IPS-15b (cell line): ENCODE results near the gene PARP15.
"Not testable (repeated sequence)": the region's sequence is repeated elsewhere in the genome, so short reads cannot be mapped to it uniquely, and the experiment has no call there.

Experiments
- H3K27me3 ChIP-seq: one replicate; pipeline ENCODE4 v1.6.1; 2013; ENCODE audit warnings: low read length; ENCODE audit not compliant: control insufficient read depth, insufficient read depth
- H3K36me3 ChIP-seq: one replicate; pipeline ENCODE4 v1.6.1; 2013; ENCODE audit warnings: low read length; ENCODE audit not compliant: control insufficient read depth, insufficient read depth
- H3K4me1 ChIP-seq: one replicate; pipeline ENCODE4 v1.6.1; 2013; ENCODE audit warnings: mild to moderate bottlenecking, low read length; ENCODE audit not compliant: control insufficient read depth, insufficient read depth
- H3K4me3 ChIP-seq: one replicate; pipeline ENCODE4 v1.5.1; 2013; ENCODE audit warnings: low read depth, low read length
- H3K9ac ChIP-seq: one replicate; pipeline ENCODE4 v1.6.1; 2013; ENCODE audit warnings: low read depth, mild to moderate bottlenecking, low read length
- H3K9me3 ChIP-seq: one replicate; pipeline ENCODE4 v1.6.1; 2013; ENCODE audit warnings: mild to moderate bottlenecking, low read length; ENCODE audit not compliant: control insufficient read depth, insufficient read depth

The PARP15 gene

DNA sequence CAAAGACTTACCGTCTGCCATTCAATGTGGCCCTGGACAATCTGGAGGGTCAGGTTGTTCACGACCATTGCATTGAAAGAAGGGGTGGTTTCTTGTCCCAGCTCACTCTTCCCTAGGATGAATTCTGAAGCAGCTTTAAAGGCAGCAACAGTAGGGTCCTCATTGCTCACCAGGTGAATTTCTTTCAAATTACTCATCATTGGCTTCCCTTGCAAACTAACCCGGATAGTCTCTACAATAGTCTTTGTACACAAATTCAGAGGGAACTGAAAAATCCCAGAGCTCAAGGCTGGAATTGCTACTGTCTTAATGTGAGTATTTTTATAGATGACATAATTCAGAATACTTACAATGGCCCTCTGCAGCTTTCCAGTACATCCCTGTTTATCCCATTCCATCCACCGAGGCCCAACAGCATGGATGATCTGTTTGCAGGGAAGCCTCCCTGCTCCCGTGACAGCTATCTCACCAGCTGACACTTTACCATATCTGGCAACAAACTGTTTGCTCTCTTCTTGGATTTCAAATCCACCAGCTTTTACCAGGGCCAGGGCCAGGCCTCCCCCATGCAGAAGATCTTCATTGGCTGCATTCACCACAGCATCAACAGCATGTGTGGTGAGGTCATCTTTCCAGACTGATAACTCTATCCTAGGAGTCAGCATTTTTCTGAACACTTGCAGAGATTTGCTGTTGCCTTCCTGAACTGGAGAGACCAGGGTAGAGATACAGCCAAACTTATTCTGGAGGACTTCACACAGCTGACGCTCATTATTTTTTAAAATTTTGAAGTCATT, 22.0 kb upstream of the PARP15 start:
- no peak overlapping the region for H3K4me3 ChIP-seq

DNA sequence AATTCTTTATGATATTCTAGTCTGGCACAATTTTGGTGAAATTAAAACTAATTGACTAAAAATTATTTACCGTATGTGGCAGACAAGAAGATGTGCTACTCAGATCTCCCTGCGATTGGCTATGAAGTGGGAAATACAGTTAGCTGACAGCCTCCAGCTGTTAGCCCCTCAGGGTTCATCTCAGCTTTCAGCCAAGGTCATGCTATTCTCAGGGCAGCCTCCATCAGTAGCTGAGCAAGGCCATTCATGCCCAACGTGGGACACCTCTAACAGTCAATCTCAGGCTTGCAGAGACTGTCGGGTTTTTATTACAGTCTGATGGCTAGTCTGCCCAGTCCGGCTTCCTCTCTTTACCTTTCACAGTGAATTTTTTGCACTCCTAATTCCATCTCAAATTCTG, 20.1 kb upstream of the PARP15 start:
- no peaks in the 10 kb centered on the region for H3K36me3 ChIP-seq

More for the DNA sequence above, 22.0 kb upstream of the PARP15 start:
- Histone ChIP-seq H3K9me3 (no peaks in the 10 kb centered on the region), H3K4me1 (peaks cover 6% of the 10 kb centered on the region), H3K36me3 (no peaks in the 10 kb centered on the region), H3K27me3 (no peaks in the 10 kb centered on the region), H3K9ac (no peak overlapping the region)

DNA sequence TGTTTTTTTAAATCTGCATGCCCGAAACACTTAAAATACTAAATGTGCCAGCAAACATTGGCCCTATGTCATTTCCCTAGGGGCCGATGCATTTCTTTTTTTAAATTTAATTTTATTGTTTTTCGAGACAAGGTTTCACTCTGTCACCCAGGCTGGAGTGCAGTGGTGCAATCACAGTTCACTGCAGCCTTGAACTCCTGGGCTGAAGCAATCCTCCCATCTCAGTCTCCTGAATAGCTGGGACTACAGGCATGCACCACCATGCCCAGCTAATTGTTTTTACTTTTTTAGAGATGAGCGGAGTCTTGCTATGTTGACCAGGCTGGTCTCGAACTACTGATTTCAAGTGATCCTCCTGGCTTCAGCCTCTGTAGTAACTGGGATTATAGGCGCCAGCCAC, 18.8 kb upstream of the PARP15 start:
- H3K4me1 ChIP-seq, result peaks cover 7% of the 10 kb centered on the region
- H3K9me3 ChIP-seq, result no peaks in the 10 kb centered on the region
- H3K4me3 ChIP-seq, result no peak overlapping the region
- no peaks in the 10 kb centered on the region for H3K36me3 ChIP-seq
- no peaks in the 10 kb centered on the region for H3K27me3 ChIP-seq
- no peak overlapping the region for H3K9ac ChIP-seq

More for the DNA sequence above, 20.1 kb upstream of the PARP15 start:
- peaks cover 6% of the 10 kb centered on the region for H3K4me1 ChIP-seq
- no peak overlapping the region for H3K9ac ChIP-seq
- H3K9me3 ChIP-seq, result no peaks in the 10 kb centered on the region
- no peaks in the 10 kb centered on the region for H3K27me3 ChIP-seq
- H3K4me3 ChIP-seq, result no peak overlapping the region

DNA sequence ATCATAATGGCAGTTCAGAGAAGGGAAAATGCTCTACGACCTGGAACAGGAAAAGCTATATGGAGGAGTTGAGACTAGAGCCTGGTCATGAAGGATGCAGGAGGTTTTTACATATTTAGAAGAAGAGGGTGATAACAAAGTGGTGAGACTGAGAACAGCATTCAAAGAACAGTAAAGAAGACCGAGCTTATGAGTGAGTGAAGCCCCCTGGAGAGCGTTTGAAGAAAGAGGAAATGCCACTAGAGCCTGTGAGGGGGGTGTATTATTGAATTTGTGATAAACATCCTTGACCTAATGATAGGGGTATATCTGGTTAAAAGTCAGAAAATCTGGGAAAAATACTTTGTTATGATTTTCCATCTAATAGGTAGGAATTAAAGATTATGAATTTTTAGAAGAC, 17.5 kb upstream of the PARP15 start:
- H3K36me3 ChIP-seq, result no peaks in the 10 kb centered on the region
- no peak overlapping the region for H3K9ac ChIP-seq
- H3K9me3 ChIP-seq, result no peaks in the 10 kb centered on the region
- H3K4me3 ChIP-seq, result no peak overlapping the region
- H3K4me1 ChIP-seq, result peaks cover 7% of the 10 kb centered on the region
- H3K27me3 ChIP-seq, result no peaks in the 10 kb centered on the region

DNA sequence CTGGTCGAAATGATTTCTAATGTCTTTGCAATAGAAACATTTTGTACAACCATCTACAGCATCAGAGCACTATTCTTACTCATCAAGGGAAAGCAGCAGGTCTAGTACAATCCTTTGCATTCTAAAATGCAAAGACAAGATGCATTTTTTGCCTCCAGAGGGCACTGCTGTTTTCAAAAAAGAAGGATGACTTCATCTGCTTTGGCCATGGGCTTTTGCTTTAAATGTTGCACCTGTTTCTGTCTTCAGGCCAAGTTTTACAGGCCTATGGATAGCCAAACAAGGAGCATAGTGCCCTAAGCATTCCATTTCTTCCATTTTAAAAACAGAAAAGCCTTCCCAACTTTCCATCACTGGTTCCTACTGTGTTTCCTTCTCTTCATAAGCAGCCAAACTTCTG, 16.8 kb upstream of the PARP15 start:
- H3K4me1 ChIP-seq, result peaks cover 7% of the 10 kb centered on the region
- no peaks in the 10 kb centered on the region for H3K27me3 ChIP-seq
- H3K9ac ChIP-seq, result no peak overlapping the region
- H3K9me3 ChIP-seq, result no peaks in the 10 kb centered on the region
- H3K4me3 ChIP-seq, result no peak overlapping the region
- H3K36me3 ChIP-seq, result no peaks in the 10 kb centered on the region

DNA sequence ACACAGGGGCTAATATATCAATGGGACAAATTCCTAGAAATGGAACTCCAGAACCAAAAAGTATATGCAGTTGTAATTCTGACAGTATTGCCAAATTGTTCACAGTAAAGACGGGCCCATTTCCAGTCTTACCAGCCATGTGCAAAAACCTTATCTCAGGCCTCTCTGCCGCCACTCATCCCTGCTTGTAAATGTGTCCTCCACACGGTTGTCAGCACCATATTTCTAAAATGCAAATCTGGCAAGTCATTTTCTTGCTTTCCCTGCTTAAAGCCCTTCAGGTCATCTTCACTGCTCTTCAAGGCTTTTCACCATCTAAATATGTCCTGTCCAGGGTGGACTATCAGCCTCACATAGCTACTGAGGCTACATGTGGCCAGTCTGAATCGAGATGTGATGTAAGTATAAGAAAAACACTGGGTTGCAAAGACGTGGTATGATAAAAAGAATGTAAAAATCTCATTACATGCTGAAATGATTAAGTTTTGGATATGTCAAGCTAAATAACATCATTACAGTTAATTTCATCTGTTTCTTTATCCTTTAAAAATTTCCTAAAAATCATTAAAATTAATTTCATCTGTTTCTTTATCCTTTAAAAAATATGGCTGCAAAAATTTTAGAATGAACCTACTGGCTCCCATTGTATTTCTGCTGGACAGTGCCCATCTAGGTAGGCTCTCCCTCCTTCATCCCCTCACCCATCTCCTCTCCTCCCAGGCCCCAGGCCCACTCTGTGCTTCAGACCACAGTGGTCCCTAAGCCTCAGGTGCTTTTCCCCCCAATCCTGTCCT, 14.3 kb upstream of the PARP15 start:
- Histone ChIP-seq H3K4me3 (peak overlapping the region; percentile 63), H3K9ac (no peak overlapping the region)

DNA sequence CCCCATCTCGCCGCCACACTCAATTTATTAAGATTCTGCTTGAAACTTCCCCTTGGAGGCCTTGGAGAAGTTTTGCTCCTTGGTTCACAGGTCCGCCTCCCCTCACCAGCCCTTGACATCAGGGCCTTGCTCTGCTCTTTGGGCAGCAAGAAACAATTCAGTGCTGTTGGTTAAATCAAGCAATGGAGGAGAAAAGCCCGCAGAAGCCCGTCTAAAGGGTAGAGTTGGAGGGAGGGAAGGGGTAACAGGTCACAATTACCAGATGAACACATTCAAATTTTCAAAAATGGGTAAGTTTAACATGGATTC, 13.8 kb upstream of the PARP15 start:
- peak overlapping the region; percentile 65 for H3K9ac ChIP-seq
- H3K4me1 ChIP-seq, result peaks cover 7% of the 10 kb centered on the region

More for the DNA sequence above, 14.3 kb upstream of the PARP15 start:
- Histone ChIP-seq H3K9me3 (no peaks in the 10 kb centered on the region), H3K36me3 (peaks cover 2% of the 10 kb centered on the region), H3K27me3 (no peaks in the 10 kb centered on the region), H3K4me1 (peaks cover 7% of the 10 kb centered on the region)

DNA sequence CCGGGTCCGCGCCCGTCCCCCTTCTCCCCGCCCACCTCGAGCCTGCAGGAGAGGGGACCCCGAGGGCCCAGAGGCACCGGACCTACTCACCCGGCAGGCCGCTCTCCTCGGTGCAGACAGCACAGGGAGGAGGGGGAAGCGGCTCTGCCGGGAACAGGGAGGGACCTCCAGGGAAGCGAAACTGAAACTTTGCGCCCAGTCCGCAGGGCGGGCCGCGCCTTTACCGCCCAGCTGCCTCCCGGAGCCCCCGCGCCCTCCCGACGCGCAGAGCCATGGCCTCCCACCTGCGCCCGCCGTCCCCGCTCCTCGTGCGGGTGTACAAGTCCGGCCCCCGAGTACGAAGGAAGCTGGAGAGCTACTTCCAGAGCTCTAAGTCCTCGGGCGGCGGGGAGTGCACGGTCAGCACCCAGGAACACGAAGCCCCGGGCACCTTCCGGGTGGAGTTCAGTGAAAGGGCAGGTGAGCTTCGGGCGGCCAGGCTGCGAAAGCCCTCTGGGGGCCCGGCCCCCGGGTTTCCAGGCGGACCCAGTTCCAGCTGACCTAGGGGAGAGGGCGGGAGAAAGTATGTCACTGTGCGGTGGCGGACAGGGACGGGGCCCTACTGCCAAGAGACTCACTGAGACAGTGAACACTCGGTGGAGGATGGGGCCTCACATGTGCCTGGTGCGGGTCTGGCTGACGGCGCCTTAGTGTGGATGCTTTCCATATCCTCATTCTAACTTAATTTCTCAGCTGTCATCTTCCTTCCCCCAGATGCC, 13.1 kb upstream of the PARP15 start, which contains the start of the genes DTX3L and PARP9:
DTX3L (plus strand) TSS at position 184 of the 758 bp plus-strand sequence; CDS start at position 273, 89 bp downstream.
PARP9 (minus strand) TSS at position 146 of the 758 bp plus-strand sequence. CDS start 4,680 bp downstream, outside the sequence.
- peaks cover 2% of the 10 kb centered on the region for H3K36me3 ChIP-seq
- H3K9me3 ChIP-seq, result no peaks in the 10 kb centered on the region
- H3K4me3 ChIP-seq, result peak within 1 kb of the TSS; percentile 63
- peak within 1 kb of the TSS; percentile 65 for H3K9ac ChIP-seq
- no peaks in the 10 kb centered on the region for H3K27me3 ChIP-seq
- H3K4me1 ChIP-seq, result peaks cover 7% of the 10 kb centered on the region

More for the DNA sequence above, 13.8 kb upstream of the PARP15 start:
- Histone ChIP-seq H3K9me3 (no peaks in the 10 kb centered on the region), H3K27me3 (no peaks in the 10 kb centered on the region), H3K4me3 (peak overlapping the region; percentile 63), H3K36me3 (peaks cover 2% of the 10 kb centered on the region)

DNA sequence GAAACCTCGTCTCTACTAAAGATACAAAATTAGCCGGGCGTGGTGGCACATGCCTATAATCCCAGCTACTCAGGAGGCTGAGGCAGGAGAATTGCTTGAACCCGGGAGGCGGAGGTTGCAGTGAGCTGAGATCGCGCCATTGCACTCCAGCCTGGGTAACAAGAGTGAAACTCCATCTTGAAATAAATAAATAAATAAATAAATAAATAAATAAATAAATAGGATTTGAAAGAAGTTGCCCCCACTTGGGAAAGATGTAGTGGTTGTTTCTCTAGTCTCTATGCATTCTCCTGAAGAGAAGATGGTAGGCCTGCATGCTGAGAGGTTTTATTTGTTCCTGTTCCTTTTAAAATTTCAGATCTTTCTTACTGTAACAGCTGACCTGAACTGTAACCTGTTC, 9.3 kb upstream of the PARP15 start:
- H3K27me3 ChIP-seq, H3K4me3 ChIP-seq, H3K9me3 ChIP-seq, H3K4me1 ChIP-seq, H3K9ac ChIP-seq, H3K36me3 ChIP-seq: not testable (repeated sequence)

DNA sequence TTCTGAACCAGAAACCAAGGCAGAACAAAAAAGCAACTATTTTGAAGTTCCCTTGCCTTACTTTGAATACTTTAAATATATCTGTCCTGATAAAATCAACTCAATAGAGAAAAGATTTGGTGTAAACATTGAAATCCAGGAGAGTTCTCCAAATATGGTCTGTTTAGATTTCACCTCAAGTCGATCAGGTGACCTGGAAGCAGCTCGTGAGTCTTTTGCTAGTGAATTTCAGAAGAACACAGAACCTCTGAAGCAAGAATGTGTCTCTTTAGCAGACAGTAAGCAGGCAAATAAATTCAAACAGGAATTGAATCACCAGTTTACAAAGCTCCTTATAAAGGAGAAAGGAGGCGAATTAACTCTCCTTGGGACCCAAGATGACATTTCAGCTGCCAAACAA, 8.7 kb upstream of the PARP15 start:
- no peak overlapping the region for H3K9ac ChIP-seq
- no peaks in the 10 kb centered on the region for H3K9me3 ChIP-seq
- H3K4me3 ChIP-seq, result no peak overlapping the region
- peaks cover 5% of the 10 kb centered on the region for H3K4me1 ChIP-seq
- no peaks in the 10 kb centered on the region for H3K27me3 ChIP-seq
- peaks cover 2% of the 10 kb centered on the region for H3K36me3 ChIP-seq

DNA sequence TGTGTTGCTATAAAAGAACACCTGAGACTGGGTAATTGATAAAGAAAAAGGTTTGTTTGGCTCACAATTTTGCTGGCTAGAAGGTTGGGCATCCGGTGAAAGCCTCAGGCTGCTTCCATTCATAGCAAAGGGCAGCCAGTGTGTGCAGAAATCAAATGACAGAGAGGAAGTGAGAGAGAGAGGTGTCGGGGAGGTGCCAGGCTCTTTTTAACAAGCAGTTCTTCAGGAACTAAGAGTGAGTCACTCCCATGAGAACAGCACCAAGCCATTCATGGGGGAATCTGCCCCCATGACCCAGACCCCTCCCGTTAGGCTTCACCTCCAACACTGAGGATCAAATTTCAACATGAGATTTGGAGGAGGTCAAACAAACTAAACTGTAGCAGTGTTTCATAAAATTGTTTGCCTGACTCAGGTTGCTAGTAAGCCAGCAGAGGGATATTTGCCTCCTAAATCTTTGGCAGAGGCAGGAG, 4.5 kb upstream of the PARP15 start:
- Histone ChIP-seq H3K4me1 (peaks cover 7% of the 10 kb centered on the region), H3K9ac (no peak overlapping the region), H3K36me3 (no peaks in the 10 kb centered on the region), H3K27me3 (peaks cover 15% of the 10 kb centered on the region), H3K4me3 (no peak overlapping the region), H3K9me3 (no peaks in the 10 kb centered on the region)
